Peyer's patch (tissue), 4 donors: ENCODE results near the gene TSPEAR.

ENCODE experiments used
- POLR2A ChIP-seq, 2 donors: fragments of 450-650 bp; IDR thresholded peaks; one replicate each; pipeline ENCODE4 v1.5.1; 2017; ENCODE audit warnings: antibody characterized with exemption in 2 of 2, mild to moderate bottlenecking in 2 of 2, moderate library complexity in 2 of 2
- TF ChIP-seq, protein P1 (sequence below), 6 experiments: fragments of 450-650 bp in 4 of 6; fragments of 200-600 bp in 2 of 6; sonication (generic) in 1 of 6; IDR thresholded peaks; one replicate each; pipeline ENCODE4 v1.5.1; 2017 to 2019; ENCODE audit warnings: antibody characterized with exemption in 6 of 6, mild to moderate bottlenecking in 3 of 6, moderate library complexity in 1 of 6

DNA sequence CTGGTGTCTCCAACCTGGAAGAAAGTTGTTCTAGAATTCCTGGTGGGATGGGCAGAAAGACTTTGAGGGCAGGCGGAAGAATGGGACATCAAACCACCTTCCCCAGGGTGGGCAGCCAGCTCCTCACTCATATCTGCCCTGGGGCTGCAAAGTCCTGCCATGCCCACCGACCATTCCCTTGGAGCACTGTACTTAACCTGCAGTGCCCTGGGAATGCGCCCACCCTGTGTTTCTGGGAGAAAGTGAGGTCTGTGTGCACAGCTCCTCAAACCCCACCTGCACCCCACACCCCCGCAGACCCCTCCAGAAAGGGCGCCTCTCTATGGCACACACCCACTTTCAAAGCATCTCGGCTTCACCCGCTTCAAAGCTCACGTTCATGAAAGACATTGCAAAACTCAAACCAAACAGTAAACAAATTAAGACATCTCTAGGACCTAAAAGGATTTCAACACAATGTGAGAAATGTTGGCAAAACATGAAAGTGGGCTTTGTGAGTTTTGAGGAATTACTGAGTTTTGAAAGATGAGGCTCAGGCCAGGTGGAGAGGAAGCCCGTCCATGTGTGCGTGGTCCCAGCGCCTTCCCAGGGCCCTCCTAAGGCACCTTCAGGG is 196.5 kb downstream of the TSPEAR start:
- no peak for TF ChIP-seq POLR2A (IDR thresholded peaks at IDR 0.05)
- TF ChIP-seq, protein P1, sequence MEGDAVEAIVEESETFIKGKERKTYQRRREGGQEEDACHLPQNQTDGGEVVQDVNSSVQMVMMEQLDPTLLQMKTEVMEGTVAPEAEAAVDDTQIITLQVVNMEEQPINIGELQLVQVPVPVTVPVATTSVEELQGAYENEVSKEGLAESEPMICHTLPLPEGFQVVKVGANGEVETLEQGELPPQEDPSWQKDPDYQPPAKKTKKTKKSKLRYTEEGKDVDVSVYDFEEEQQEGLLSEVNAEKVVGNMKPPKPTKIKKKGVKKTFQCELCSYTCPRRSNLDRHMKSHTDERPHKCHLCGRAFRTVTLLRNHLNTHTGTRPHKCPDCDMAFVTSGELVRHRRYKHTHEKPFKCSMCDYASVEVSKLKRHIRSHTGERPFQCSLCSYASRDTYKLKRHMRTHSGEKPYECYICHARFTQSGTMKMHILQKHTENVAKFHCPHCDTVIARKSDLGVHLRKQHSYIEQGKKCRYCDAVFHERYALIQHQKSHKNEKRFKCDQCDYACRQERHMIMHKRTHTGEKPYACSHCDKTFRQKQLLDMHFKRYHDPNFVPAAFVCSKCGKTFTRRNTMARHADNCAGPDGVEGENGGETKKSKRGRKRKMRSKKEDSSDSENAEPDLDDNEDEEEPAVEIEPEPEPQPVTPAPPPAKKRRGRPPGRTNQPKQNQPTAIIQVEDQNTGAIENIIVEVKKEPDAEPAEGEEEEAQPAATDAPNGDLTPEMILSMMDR (IDR thresholded peaks at IDR 0.05): no peak
